Fibroblast of the aortic adventitia (primary cell): Measurements from ENCODE around the gene SLC35F1. TPM values are rescaled to one million over a fixed set of nuclear protein-coding genes. Genes with fewer than 3 reads are reported as not detected.

Experiments used
- DNase-seq: peaks from one replicate; pipeline ENCODE4 v3.0.0-alpha.2; 2010; ENCODE audit warnings: low read depth
- H3K4me3 ChIP-seq: 2 replicates; pipeline ENCODE4 v1.5.1; 2011; ENCODE audit warnings: low read depth, mild to moderate bottlenecking, control low read depth, low read length, moderate library complexity
- total RNA-seq: library from RNA; depleted of rRNA; stranded (reverse); fragments of >200 nt; gene quantifications from 2 replicates; pipeline ENCODE4 v1.2.3, GENCODE V29; 2012; ENCODE audit warnings: low replicate concordance
- TF ChIP-seq, protein P1 (sequence below): IDR thresholded peaks from 2 replicates; pipeline ENCODE4 v1.5.1; 2011; ENCODE audit warnings: mild to moderate bottlenecking, low read length, control low read depth, inconsistent platforms; ENCODE audit not compliant: insufficient read depth

The SLC35F1 gene
- total RNA-seq, 1 donor = not detected

DNA sequence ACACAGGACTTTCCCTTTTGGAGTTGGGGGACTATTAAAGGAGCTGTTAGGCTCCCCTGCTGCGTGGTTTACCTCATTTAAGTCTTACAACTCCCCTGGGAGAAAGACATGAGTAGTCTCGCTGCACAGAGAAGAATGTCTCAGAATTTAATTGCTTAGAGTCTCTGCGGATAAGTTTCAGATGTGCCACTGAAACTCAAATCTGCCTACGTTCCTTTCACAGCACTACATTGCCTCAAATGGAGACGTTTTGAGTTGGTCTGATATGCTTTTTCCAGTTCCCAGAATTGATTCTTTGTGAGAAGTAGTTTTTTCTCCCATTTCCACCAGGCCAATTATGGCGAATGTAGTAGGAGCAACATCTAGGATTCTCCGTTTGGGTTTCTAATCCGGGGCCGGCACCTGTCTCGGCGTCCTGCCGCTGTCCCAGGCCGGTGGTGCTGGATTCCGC lies 532 bp upstream of the SLC35F1 start:
- H3K4me3 ChIP-seq = peak overlapping the region; percentile 35
- TF ChIP-seq, protein P1, sequence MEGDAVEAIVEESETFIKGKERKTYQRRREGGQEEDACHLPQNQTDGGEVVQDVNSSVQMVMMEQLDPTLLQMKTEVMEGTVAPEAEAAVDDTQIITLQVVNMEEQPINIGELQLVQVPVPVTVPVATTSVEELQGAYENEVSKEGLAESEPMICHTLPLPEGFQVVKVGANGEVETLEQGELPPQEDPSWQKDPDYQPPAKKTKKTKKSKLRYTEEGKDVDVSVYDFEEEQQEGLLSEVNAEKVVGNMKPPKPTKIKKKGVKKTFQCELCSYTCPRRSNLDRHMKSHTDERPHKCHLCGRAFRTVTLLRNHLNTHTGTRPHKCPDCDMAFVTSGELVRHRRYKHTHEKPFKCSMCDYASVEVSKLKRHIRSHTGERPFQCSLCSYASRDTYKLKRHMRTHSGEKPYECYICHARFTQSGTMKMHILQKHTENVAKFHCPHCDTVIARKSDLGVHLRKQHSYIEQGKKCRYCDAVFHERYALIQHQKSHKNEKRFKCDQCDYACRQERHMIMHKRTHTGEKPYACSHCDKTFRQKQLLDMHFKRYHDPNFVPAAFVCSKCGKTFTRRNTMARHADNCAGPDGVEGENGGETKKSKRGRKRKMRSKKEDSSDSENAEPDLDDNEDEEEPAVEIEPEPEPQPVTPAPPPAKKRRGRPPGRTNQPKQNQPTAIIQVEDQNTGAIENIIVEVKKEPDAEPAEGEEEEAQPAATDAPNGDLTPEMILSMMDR = no peak
- DNase-seq = no peak

DNA sequence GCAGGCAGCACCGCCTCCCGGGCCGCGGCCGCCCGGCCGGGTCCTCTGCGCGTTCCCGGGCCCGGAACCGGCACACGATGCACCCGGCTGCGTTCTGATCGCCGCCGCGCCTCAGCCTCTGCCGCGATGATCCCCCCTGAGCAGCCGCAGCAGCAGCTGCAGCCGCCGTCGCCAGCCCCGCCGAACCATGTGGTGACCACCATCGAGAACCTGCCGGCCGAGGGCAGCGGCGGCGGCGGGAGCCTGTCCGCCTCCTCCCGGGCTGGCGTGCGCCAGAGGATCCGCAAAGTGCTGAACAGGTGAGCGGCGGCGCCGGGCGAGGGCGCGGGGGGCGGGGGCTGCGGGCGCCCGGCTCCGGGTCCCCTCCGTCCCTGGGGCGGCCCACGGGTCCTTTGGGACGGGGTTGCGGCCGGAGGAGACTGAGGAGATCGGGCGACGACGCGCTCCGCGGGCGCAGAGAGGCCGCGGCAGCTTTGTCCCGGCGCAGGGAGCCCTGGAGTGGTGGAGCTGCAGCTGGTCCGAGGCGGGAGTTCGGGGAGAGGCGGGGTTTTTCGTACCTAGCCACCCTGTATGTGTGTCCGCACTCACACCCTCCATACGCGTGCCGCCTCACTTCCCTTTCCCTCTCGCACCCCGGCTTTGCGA lies 659 bp downstream of the SLC35F1 start:
- no peak for DNase-seq

DNA sequence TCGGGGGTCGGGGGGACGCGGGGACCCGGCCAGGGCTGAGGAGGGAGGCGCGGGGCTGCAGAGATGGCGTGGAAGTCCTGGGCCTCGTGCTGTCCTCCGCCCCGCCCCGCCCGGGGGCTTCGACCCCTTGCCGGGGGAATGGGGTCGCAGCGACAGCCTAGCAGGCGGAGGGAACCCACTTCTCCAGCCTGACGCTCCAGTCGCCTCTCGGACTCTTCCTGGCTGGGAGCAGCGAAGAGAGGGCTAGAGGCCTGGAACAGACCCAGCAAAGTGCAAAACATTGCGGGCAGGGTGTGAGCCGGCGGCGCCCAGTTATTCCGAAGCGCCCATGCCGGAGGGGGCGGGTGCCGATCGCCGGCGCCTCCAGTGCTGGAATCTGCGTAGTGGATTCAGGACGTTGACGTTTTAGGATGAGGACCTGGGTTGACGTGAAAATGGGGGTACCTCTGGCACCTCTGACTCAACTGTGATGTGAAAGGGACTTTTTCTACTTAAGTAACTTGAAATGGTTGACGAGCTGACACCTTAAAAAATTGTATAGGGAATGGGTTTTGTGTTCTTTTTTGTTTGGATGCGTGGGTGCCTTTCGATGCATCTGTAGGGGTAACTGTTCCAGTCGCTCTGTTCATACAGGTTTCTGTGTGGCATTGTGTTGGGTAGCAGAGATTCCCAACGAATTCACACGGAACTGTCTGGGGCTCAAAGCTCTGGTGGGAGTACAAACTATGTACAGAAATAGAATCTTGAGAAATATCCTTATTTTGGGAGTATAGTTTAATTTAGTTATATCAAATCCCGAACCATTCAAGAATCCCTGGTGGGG lies 1.4 kb downstream of the SLC35F1 start:
- TF ChIP-seq, protein P1 = no peak
- DNase-seq = no peak
- H3K4me3 ChIP-seq = no peak overlapping the region

More for the DNA sequence above, 659 bp downstream of the SLC35F1 start:
- peak overlapping the region; percentile 22 for H3K4me3 ChIP-seq
- TF ChIP-seq, protein P1 = no peak

DNA sequence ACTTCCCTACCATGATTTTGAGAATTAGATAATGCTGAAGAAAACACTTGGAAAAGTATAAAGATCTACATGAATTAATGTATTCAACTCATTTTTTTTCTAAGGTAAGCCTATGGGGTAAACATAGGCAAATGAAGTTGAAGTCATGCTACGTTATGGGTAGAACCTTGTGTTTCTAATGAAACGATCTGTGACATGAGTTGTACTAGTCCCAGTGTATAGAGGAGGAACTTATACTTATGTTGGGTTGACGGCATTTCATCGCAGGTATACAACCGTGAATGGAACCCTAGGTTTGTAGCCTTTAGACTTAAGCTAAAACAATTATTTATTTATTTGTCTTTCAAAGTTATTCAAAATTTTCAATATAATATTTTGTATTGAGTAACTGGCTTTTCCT lies 2.6 kb downstream of the SLC35F1 start:
- TF ChIP-seq, protein P1 = no peak
- DNase-seq = no peak
- no peak overlapping the region for H3K4me3 ChIP-seq

DNA sequence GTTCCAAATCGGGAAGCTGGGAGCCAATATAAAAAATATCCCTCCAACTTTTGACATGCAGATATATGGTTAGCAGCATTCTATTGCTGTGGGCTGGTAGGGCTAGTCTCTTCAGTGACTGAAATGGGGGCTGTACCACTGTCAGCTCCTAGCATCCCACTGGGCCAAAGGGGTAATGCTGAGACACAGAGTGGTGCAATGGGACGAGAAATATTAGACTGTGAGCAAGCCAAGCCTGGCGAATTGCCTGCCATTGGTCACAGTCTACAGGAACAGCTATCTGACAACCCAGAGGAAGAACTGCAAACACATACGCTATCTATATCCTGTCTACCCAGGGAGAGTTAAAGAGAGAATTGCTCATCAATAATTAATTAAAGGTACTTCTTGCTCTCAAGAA lies 3.5 kb downstream of the SLC35F1 start:
- no peak overlapping the region for H3K4me3 ChIP-seq

DNA sequence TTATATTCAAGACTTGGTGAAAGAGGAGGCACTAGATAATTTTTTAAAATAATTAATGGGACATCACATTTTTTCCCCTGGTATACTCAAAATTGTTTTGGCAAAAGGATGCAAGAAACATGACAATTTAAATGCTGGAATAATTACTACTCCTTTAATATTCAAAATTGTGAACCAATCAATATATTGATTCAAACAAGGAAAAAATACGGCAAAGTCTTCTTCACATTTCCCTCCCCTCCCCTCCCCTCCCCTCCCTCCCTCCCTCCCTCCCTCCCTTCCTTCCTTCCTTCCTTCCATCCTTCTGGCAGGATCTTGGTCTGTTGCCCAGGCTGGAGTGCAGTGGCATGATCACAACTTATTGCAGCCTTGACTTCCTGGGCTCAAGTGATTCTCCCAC lies 4.1 kb downstream of the SLC35F1 start:
- TF ChIP-seq, protein P1 = no peak
- DNase-seq = no peak

More for the DNA sequence above, 3.5 kb downstream of the SLC35F1 start:
- TF ChIP-seq, protein P1 = no peak
- DNase-seq = no peak

More for the DNA sequence above, 4.1 kb downstream of the SLC35F1 start:
- no peak overlapping the region for H3K4me3 ChIP-seq
